ENCODE results near the gene TACR2.
"Not testable (repeated sequence)": the region's sequence is repeated elsewhere in the genome, so short reads cannot be mapped to it uniquely, and the experiment has no call there.

TACR2 gene

GRCh38 chr10:69450395-69450794, 33.7 kb upstream of the TACR2 start:
- not testable (repeated sequence) for DNase-seq (ENCODE audit: low read depth)

- DNase-seq (ENCODE audit: low read depth), result no peak
Measured at GRCh38 chr10:69449841-69450240, 33.1 kb upstream of the TACR2 start.

GRCh38 chr10:69446650-69447151, 30.0 kb upstream of the TACR2 start:
- DNase-seq (ENCODE audit: low read depth), result no peak

DNA sequence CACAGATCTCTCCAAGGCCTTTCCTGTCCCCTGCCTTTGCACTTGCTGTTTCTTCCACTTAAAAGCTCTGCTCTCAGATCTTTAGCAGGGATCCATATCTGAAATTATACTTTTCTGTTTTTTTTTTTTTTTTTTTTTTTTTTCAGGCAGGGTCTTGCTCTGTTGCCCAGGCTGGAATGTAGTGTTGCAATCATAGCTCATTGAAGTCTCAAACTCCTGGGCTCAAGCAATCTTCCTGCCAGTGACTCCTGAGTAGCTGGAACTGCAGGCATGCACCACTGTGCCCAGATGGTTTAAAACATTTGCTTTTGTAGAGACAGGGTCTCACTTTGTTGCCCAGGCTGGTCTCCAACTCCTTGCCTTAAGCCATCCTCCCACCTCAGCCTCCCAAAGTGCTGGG, 29.5 kb upstream of the TACR2 start:
- DNase-seq (ENCODE audit: low read depth), result no peak

DNA sequence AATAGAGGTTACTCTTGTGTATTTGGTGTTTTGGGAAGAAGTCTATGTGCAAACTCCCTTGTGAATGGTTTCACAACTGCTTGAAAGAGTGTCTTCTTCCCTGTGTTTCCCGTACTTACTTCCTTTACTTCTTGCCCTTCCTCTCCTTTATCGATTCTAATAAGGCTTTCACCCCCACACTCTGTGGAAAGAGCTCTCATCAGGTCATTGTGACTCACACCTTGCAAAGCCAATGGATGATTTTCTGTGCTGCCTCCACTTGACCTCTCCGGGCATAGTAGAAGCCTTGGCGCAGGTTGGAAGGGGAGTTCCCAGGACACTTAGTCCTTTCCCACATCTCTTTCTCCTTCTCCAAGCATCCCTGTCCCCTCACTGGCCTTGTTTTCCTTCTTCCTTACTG, 28.3 kb upstream of the TACR2 start:
- no peak for DNase-seq (ENCODE audit: low read depth)

- DNase-seq (ENCODE audit: low read depth), result no peak
Measured at GRCh38 chr10:69443354-69443753, 26.6 kb upstream of the TACR2 start.

- no peak for DNase-seq (ENCODE audit: low read depth)
Measured at GRCh38 chr10:69439813-69440506, 23.2 kb upstream of the TACR2 start.

DNA sequence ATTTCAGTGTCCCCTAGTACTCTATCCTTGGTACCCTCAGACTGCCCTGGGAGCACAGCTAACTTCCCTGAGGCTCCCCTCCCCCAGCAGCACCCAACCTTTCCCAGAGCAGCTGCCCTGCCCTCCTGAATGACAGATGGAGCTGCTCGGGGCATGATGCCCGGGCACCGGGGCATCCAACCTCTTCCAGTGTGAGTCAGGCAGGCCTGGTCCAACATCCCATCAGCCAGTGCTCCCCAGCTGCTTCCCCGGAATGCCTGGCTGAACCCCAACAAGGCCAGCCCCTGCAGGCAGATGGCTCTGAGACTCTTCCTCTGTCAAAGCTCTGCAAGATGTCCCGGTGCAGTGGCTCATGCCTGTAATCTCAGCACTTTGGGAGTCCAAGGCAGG, 22.6 kb upstream of the TACR2 start:
- no peak for DNase-seq (ENCODE audit: low read depth)

GRCh38 chr10:69438536-69439349, 22.0 kb upstream of the TACR2 start:
- DNase-seq (ENCODE audit: low read depth), result no peak

- no peak for DNase-seq (ENCODE audit: low read depth)
Measured at GRCh38 chr10:69437321-69438259, 20.9 kb upstream of the TACR2 start.

DNA sequence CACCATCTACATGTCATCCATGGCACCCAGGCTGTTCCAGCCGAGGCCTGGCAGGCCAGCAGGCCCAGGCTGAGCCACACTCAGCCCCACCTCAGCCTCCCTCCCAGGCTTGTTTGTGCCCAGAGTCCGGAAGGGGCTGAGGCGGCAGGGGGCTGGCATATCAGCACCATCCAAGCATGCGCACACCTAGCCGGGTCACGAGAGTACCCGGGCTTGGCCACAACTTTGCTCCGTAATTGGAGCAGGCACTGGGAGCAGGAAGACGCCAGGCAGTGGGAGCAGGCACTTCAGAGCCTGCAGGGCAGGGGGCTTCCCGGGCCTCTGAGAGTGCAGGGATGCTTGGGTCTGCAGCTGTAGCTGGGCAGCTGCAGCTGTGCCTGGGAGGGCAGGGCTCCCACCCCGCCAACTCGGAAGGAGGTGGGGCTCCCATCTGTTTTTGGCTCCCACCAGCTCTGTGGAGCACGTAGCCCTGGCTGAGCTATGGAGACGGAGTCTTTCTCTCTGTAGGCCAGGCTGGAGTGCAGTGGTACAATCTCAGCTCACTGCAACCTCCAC, 19.3 kb upstream of the TACR2 start:
- no peak for DNase-seq (ENCODE audit: low read depth)

DNA sequence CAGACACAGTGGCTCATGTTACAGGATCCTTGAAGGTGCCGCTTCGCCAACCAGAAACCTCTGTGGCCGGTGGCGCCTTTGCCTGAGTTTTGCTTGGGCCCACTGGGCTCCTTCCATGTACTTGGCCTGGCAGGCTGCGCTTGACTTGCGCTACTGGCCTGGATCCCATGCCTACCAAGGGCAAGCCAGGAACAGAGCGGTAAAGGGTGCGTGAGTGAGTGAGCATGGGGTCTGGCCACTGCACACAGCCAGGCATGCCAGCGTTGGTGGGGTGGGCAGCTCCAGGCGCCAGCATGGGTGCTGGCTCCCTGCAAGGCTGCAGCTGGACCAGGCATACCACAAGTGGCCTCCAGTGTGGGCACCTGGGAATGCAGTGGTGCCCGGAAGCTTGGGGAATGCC, 18.2 kb upstream of the TACR2 start:
- no peak for DNase-seq (ENCODE audit: low read depth)

- DNase-seq (ENCODE audit: low read depth), result no peak
Measured at GRCh38 chr10:69434169-69434568, 17.5 kb upstream of the TACR2 start.

DNA sequence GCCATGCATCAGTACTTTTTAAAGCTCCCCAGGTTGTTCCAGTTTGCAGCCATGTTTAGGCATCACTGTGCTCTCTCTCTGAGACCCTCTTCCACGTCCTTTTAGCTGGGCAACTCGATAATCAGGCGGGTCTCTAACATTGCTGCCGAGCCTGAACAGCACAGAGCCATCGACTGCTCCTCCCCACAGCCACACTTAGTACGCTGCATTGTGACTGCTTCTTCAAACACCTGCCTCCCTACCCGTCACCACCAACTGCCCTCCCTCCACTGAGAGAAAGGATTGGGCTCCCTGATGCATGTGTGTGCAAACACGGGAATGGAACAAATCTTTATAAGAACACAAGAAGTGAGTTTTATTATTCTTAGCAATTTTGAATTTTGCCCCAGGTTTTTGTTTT, 11.4 kb upstream of the TACR2 start:
- no peak for DNase-seq (ENCODE audit: low read depth)

DNA sequence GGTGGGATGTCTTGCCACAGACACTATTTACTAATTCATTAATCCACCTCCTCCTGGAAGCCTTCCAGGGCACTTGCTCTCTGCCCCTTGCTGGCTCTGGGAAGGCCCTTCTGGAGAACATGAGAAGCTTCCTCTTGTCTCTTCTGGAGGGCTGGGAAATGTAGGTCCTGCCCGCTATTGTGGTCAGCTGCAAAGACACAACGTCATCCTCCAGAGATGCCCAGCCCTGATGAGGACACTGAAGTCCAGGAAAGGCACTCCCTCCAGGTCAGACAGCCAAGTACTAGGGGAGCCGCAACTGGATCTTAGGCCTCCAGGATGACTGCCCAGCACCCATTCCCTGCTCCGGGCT, 9.6 kb upstream of the TACR2 start:
- DNase-seq (ENCODE audit: low read depth), result no peak

- no peak for DNase-seq (ENCODE audit: low read depth)
Measured at GRCh38 chr10:69425511-69426298, 9.0 kb upstream of the TACR2 start.

DNA sequence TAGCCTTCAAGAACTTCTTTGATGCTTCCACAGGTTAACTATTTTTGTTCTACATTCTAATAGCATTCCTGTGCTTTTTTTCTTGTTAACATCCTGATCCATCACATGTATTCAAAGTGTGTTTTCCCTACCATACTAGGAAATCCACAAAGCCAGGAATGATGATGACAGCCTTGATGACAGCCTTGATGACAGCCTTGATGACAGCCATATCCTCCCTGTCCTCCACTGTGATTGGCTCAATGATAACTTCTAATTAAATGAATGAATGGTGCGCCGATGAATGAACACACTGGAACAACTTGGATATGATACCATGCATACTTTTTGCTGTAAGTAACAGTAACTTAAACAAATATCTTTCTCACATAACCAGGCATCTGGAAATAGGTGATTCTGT, 8.3 kb upstream of the TACR2 start:
- no peak for DNase-seq (ENCODE audit: low read depth)

GRCh38 chr10:69422676-69423075, 6.0 kb upstream of the TACR2 start:
- DNase-seq (ENCODE audit: low read depth), result no peak

DNA sequence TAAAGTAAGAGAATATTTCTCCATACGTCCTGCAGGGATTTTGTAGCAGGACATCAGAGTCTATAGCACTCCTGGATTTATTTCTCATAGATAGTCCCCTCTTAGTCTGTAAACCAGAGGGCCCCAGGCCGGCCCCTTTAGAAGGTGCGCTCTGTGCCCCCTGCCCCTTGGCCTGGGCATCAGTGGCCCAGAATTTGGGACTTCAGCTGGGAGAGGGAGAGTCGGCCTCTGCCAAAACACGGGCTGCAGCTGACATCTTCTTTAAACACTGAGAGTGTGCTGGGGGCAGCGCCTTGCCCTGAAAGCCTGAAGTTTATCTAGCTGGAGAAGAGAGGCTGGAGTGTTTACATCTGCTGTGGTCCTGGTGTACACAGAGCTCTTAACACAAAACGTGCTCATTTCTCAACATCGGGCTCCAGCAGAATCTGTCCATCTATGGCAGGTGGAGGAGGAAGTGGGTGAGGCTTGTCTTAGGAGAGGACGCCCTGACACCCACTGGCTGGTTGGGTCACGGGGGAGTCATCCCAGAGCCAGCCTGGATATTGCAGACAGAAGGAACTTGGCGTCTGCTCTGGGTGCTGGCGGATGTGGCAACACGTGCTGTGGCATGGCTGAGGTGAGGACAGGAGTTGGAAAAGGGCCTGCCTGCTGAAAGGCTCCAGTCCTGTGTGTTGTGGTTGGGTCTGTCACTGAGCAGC, 5.0 kb upstream of the TACR2 start:
- no peak for DNase-seq (ENCODE audit: low read depth)

DNA sequence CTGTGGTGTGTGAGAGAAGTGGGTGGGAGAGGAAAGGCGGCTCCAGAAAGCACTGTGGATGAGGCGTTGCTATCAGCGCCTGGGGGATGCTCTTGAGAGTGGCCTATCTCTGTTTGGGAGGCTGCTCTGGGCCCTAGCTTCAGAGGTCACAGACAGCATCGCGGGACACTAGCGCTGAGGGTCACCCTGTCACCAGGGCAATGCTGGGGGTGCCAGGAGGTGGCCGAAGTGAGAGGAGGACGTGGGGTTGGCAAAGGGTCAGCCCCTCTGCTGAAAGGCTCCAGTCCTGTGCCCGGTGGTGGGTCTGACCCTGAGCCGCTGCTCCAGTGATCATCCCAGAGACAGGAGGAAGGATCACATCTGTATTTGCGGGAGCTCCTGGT, 3.0 kb upstream of the TACR2 start:
- DNase-seq (ENCODE audit: low read depth), result no peak

Data from activated T-helper 1 cell treated with Interleukin-2 at 50 U/mL for 16 hours (primary cell).